ENCODE results near the gene THSD4.

- no peak for TF ChIP-seq CTCF (IDR thresholded peaks at IDR 0.05)
- no peak for TF ChIP-seq POLR2A (IDR thresholded peaks at IDR 0.05)
- TF ChIP-seq POLR2AphosphoS5 (IDR thresholded peaks at IDR 0.05; ENCODE audit: insufficient read depth in 1 of 2, low read depth in 1 of 2) = no peak
Observed at GRCh38 chr15:71366926-71367325, 251.7 kb downstream of the THSD4 start.
